A549 (cell line): ENCODE measurements around the gene WDR26. TPM values are rescaled to one million over a fixed set of nuclear protein-coding genes. Genes with fewer than 3 reads are reported as not detected.

Experiments
- ATAC-seq, 2 experiments: fragments of 200-7000 bp in 1 of 2; fragments of >200 bp in 1 of 2; cut with Nextera tagmentation in 1 of 2; cut with Tn5 transposase in 1 of 2; 3 replicates each; pipeline versions ENCODE4 v1.8.0 to v1.9.1; 2018 to 2020; ENCODE audit warnings: mild to moderate bottlenecking in 1 of 2, moderate library complexity in 1 of 2
- CTCF ChIA-PET: fragments of 300-600 bp; sonication (Branson Sonifier 250); formaldehyde crosslinking; extraction: SDS; loops from one replicate; lab custom pipeline; 2021; ENCODE audit warnings: antibody characterized with exemption, inconsistent platforms; lab: Yijun Ruan, JAX
- POLR2A ChIA-PET: fragments of 350-600 bp; formaldehyde crosslinking; extraction: SDS; loops from one replicate; lab custom pipeline; 2021; ENCODE audit warnings: antibody characterized with exemption, inconsistent platforms; lab: Yijun Ruan, JAX
- DNase-seq, 2 experiments: peaks; one replicate each; pipeline versions ENCODE4 v3.0.0 to v3.0.0-alpha.2; 2011 to 2016; ENCODE audit warnings: low read depth in 1 of 2, low spot score in 1 of 2
- FAIRE-seq: peaks from 2 replicates; lab custom pipeline; 2011; peaks lifted over from hg19 to GRCh38; lab: Jason Lieb, UNC
- H3K27ac ChIP-seq, 2 experiments: fragments of >200 bp; sonication (Bioruptor Twin); formaldehyde crosslinking; 3 replicates each; pipeline ENCODE4 v1.5.1; 2016 to 2017
- H3K4me1 ChIP-seq: fragments of >200 bp; sonication (Bioruptor Twin); formaldehyde crosslinking; 3 replicates; pipeline ENCODE4 v1.6.1; 2016
- H3K4me2 ChIP-seq: fragments of >200 bp; sonication (Bioruptor Twin); formaldehyde crosslinking; 3 replicates; pipeline ENCODE4 v1.6.1; 2016
- H3K4me3 ChIP-seq: fragments of >200 bp; sonication (Bioruptor Twin); formaldehyde crosslinking; 3 replicates; pipeline ENCODE4 v1.5.1; 2016
- H3K9me3 ChIP-seq: fragments of >200 bp; sonication (Bioruptor Twin); formaldehyde crosslinking; 3 replicates; pipeline ENCODE4 v1.6.1; 2016
- ATOH8 ChIP-seq: fragments of 250-450 bp; sonication (Bioruptor Pico); IDR thresholded peaks from 2 replicates; pipeline ENCODE4 v1.5.0; 2020; ENCODE audit warnings: low read depth, mild to moderate bottlenecking, moderate library complexity
- BHLHE40 ChIP-seq: IDR thresholded peaks from 2 replicates; pipeline ENCODE4 v1.6.1; 2012; ENCODE audit warnings: low read depth, low read length, inconsistent platforms
- CBX2 ChIP-seq: fragments of 200-600 bp; sonication (generic); IDR thresholded peaks from 2 replicates; pipeline ENCODE4 v1.6.1; 2016; ENCODE audit warnings: low read depth, mild to moderate bottlenecking, borderline replicate concordance
- CEBPB ChIP-seq, 2 experiments: fragments of >200 bp in 1 of 2; sonication (Bioruptor Twin) in 1 of 2; formaldehyde crosslinking in 1 of 2; IDR thresholded peaks; 2 replicates each; pipeline ENCODE4 v1.6.1; 2012 to 2016
- CHD4 ChIP-seq: fragments of 200-600 bp; sonication (generic); IDR thresholded peaks from 2 replicates; pipeline ENCODE4 v1.6.1; 2016; ENCODE audit warnings: antibody characterized with exemption, mild to moderate bottlenecking, borderline replicate concordance
- CTCF ChIP-seq: fragments of >200 bp; sonication (Bioruptor Twin); formaldehyde crosslinking; IDR thresholded peaks from 3 replicates; pipeline ENCODE4 v1.5.1; 2016
- EHF ChIP-seq: fragments of 250-450 bp; sonication (Bioruptor Pico); IDR thresholded peaks from 2 replicates; pipeline ENCODE4 v1.5.0; 2020; ENCODE audit warnings: mild to moderate bottlenecking
- FOSB ChIP-seq: fragments of 250-450 bp; sonication (Bioruptor Pico); IDR thresholded peaks from 2 replicates; pipeline ENCODE4 v1.5.0; 2020; ENCODE audit warnings: mild to moderate bottlenecking, moderate library complexity
- HDAC2 ChIP-seq: fragments of 200-600 bp; sonication (generic); IDR thresholded peaks from 2 replicates; pipeline ENCODE4 v1.6.1; 2016
- HES2 ChIP-seq: fragments of >200 bp; sonication (Bioruptor Twin); formaldehyde crosslinking; IDR thresholded peaks from 2 replicates; pipeline ENCODE4 v1.6.1; 2016
- HMGXB4 ChIP-seq: fragments of 250-450 bp; sonication (Bioruptor Pico); IDR thresholded peaks from 2 replicates; pipeline ENCODE4 v1.5.0; 2021; ENCODE audit warnings: mild to moderate bottlenecking, moderate library complexity, borderline replicate concordance
- KDM5A ChIP-seq: fragments of 200-600 bp; sonication (generic); IDR thresholded peaks from 2 replicates; pipeline ENCODE4 v1.6.1; 2016; ENCODE audit warnings: antibody characterized with exemption, mild to moderate bottlenecking
- MAZ ChIP-seq: fragments of 150-350 bp; IDR thresholded peaks from 2 replicates; pipeline ENCODE4 v1.6.1; 2014; ENCODE audit warnings: antibody characterized with exemption, low read depth, low read length, borderline replicate concordance
- PBX3 ChIP-seq: IDR thresholded peaks from 2 replicates; pipeline ENCODE4 v1.6.1; 2012
- RARB ChIP-seq: fragments of 250-450 bp; sonication (Bioruptor Pico); IDR thresholded peaks from 2 replicates; pipeline ENCODE4 v1.8.0; 2021; ENCODE audit warnings: mild to moderate bottlenecking, moderate library complexity
- RNF2 ChIP-seq: fragments of 200-600 bp; sonication (generic); IDR thresholded peaks from 2 replicates; pipeline ENCODE4 v1.6.1; 2016; ENCODE audit warnings: low read depth, mild to moderate bottlenecking, antibody characterized with exemption, moderate library complexity, borderline replicate concordance
- TP53 ChIP-seq: fragments of 250-450 bp; sonication (Bioruptor Pico); IDR thresholded peaks from 2 replicates; pipeline ENCODE4 v1.5.0; 2021; ENCODE audit warnings: mild to moderate bottlenecking, moderate library complexity
- ZNF302 ChIP-seq: fragments of 250-450 bp; sonication (Bioruptor Pico); IDR thresholded peaks from 2 replicates; pipeline ENCODE4 v1.9.0; 2021; ENCODE audit warnings: inconsistent platforms, mild to moderate bottlenecking, moderate library complexity
- WGBS: methylation state at CpG from one replicate; pipeline ENCODE4 v1.1.6; 2017; ENCODE audit errors: missing lambda C conversion rate; 5-methylcytosine and 5-hydroxymethylcytosine counted together
- polyA plus RNA-seq, 4 experiments: library from polyadenylated mRNA; depleted of rRNA in 3 of 4; stranded (reverse); fragments of >200 nt; fragmentation: RNase III in 1 of 4; extraction: RNeasy Plus Mini Kit Qiagen cat#74134 plus additional on column Dnase treatment in 1 of 4; gene quantifications; 2 replicates in 3 of 4; 3 replicates in 1 of 4; pipeline ENCODE4 v1.2.3, GENCODE V29; 2011 to 2017

Gene WDR26
- polyA plus RNA-seq, 2 of the 4 experiments (the other 2 are of a cell fraction), result 38.4 to 45.2 TPM

- TF ChIP-seq MAZ (no peak), TP53 (CRISPR knock-in tag) (no peak), HES2 (no peak), RNF2 (no peak)
Measured at GRCh38 chr1:224392411-224393249, 42.0 kb downstream of the WDR26 start (continued).

- no peak for DNase-seq
- 93% methylated on average over 5 of the region's 5 CpGs for WGBS
- no peaks in the 10 kb centered on the region for H3K9me3 ChIP-seq
- ATAC-seq, result no peak
- TF ChIP-seq CBX2, result no peak
- peak; percentile 13 to 49; a peak in 1 of 4 replicates for TF ChIP-seq CEBPB (IDR thresholded peaks at IDR 0.05)
- TF ChIP-seq CTCF, result no peak
- TF ChIP-seq ATOH8 (CRISPR knock-in tag), result no peak
- TF ChIP-seq TP53 (CRISPR knock-in tag), result no peak
- no peak for TF ChIP-seq PBX3
- FAIRE-seq, result no peak
- CTCF ChIA-PET, result no interaction called here
- H3K4me3 ChIP-seq, result no peak overlapping the region
- no peak overlapping the region for H3K4me2 ChIP-seq
- H3K27ac ChIP-seq, result no peak overlapping the region
- POLR2A ChIA-PET, result no interaction called here
- 0 out of 3 replicates have a peak, but pooled peaks cover 3% of the 10 kb centered on the region for H3K4me1 ChIP-seq
Measured at GRCh38 chr1:224390517-224390916, 44.1 kb downstream of the WDR26 start.

- H3K4me1 ChIP-seq, result no peaks in the 10 kb centered on the region
- CTCF ChIA-PET, result no interaction called here
- ATAC-seq, result no peak
- TF ChIP-seq BHLHE40 (no peak), EHF (CRISPR knock-in tag) (no peak), HMGXB4 (CRISPR knock-in tag) (no peak), ZNF302 (CRISPR knock-in tag) (no peak), HDAC2 (no peak), RARB (no peak), FOSB (CRISPR knock-in tag) (no peak), PBX3 (no peak), CHD4 (no peak), KDM5A (no peak)
- H3K4me2 ChIP-seq, result no peak overlapping the region
- no peaks in the 10 kb centered on the region for H3K9me3 ChIP-seq
- POLR2A ChIA-PET, result no interaction called here
- DNase-seq, result no peak
- H3K27ac ChIP-seq, result no peak overlapping the region
- WGBS, result 83% methylated on average over 2 of the region's 2 CpGs
- no peak overlapping the region for H3K4me3 ChIP-seq
- no peak for FAIRE-seq
Measured at GRCh38 chr1:224387943-224388342, 46.7 kb downstream of the WDR26 start.
